Activated CD4-positive, alpha-beta T cell treated with anti-CD3 and anti-CD28 coated beads, Interleukin-2, amount 50 U/mL, for 24 hours (primary cell): Measurements from ENCODE around the gene ZP3.
"Not testable (repeated sequence)": the region's sequence is repeated elsewhere in the genome, so short reads cannot be mapped to it uniquely, and the experiment has no call there.

Source experiments
- DNase-seq, 2 donors: peaks; one replicate each; pipeline ENCODE4 v3.0.0-alpha.2; 2020; ENCODE audit warnings: low read depth in 1 of 2, low spot score in 1 of 2

Gene ZP3

DNA sequence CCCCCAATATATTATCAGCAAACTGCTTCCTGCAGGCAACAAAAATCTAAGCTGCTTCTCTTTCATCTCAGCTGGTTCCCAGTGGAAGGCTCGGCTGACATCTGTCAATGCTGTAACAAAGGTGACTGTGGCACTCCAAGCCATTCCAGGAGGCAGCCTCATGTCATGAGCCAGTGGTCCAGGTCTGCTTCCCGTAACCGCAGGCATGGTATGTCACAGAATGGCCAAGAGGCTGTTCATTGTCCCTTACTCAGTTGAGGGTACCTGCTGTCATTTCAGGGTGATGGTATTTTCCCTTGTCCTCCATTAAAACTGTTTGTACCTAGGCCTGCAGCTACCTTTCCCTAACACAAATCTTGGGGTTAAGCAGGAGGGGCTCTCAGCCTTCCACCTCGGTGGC, 15.7 kb downstream of the ZP3 start:
- not testable (repeated sequence) for DNase-seq

DNA sequence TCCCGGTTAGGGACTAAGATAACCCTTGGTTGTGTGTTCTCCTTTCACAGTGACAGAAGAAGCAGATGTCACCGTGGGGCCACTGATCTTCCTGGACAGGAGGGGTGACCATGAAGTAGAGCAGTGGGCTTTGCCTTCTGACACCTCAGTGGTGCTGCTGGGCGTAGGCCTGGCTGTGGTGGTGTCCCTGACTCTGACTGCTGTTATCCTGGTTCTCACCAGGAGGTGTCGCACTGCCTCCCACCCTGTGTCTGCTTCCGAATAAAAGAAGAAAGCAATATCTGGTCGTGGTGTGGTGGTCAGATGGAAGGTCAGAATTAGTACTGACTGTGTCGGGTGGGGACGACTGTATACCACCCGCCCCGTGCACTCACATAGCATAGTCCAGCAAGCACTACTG, 17.0 kb downstream of the ZP3 start:
- DNase-seq: not testable (repeated sequence)

- DNase-seq: not testable (repeated sequence)
Observed at GRCh38 chr7:76442664-76443446, 18.1 kb downstream of the ZP3 start.

DNA sequence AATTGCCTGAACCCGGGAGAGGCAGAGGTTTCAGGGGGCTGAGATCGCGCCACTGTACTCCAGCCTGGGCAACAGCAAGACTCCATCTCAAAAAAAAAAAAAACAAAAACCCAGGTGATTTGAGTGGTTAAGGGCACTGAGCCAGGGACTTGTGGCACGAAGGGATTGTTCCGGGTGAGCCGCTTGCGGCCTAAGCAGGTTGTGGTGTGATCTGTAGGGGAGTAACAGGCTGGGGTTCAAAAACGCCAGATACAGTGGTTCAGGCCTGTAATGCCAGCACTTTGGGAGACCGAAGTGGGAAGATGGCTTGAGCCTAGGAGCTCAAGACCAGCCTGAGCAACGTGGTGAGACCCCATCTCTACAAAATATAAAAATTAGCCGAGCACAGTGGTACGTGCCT, 19.1 kb downstream of the ZP3 start:
- DNase-seq: not testable (repeated sequence)

- not testable (repeated sequence) for DNase-seq
Observed at GRCh38 chr7:76445577-76446008, 20.8 kb downstream of the ZP3 start.

GRCh38 chr7:76457017-76457416, 32.3 kb downstream of the ZP3 start:
- not testable (repeated sequence) for DNase-seq

- not testable (repeated sequence) for DNase-seq
Observed at GRCh38 chr7:76458504-76458903, 33.8 kb downstream of the ZP3 start.

DNA sequence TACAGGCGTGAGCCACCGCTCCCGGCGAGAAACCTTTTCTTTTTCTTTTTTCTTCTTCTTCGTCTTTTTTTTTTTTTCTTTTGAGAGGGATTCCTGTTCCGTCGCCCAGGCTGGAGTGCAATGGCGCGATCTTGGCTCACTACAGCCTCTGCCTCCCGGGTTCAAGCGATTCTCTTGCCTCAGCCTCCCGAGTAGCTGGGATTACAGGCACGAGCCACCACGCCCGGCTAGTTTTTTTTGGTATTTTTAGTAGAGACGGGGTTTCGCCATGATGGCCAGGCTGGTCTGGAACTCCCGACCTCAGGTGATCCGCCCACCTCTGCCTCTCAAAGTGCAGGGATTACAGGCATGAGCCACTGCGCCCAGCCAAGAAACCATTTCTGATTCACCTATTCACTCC, 36.0 kb downstream of the ZP3 start:
- not testable (repeated sequence) for DNase-seq

DNA sequence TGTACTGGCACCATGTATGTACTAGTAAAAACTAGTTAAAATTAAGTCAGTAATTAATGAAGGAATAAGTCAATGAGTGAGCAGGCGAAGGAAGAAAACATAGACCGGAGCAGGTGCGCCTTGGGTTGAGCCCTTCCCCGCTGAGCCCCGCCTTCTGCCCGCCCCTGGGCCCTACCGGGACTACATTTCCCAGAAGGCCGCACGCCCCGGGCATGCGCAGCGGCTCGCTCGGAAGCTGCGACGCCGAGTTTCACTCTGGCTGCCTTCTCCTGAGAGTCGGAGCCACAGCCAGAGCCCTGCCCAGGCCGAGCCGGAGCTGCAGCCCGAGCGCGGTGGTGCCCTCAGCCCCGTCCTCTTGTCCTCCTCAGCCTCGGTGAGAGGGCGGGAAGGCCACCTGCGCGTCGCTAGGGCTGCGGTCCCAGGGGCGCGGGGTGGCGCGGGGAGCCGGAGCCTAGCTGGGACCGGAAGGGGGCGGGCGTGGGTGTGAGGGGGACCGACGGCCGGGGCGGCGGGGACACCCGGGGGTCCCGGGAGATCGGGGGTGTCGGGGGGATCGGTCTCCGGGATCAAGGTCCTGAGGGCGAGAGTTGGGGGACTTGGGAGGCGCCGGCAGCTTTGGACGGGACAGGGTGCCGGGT, 36.8 kb downstream of the ZP3 start, which contains the start of gene DTX2:
TSS of gene DTX2 (plus strand) at position 246 of the 638 bp plus-strand sequence. CDS start 18,801 bp downstream, outside the sequence.
- peak in 1 of 2 donors; percentile 55 for DNase-seq

GRCh38 chr7:76462271-76462882, 37.6 kb downstream of the ZP3 start:
- not testable (repeated sequence) for DNase-seq

DNA sequence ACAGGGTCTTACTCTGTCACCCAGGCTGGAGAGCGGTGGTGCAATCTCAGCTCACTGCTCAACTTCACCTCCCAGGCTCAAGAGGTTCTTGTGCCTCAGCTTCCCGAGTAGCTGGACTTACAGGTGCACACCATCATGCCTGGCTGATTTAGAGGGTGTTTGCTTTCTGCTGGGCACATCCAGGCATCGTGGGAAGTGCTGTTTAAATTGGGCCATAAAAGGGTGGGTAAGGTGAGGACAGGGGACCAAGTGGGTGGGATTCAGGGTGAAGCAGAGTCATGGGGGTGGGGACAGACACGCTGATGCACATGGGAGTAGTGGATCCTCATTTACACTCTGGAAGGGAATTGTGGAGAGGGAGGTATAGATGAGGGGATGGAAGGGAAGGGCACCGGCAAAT, 40.2 kb downstream of the ZP3 start:
- DNase-seq: not testable (repeated sequence)

- not testable (repeated sequence) for DNase-seq
Observed at GRCh38 chr7:76465950-76466349, 41.2 kb downstream of the ZP3 start.

GRCh38 chr7:76467743-76468404, 43.1 kb downstream of the ZP3 start:
- DNase-seq: not testable (repeated sequence)

GRCh38 chr7:76471556-76472221, 46.9 kb downstream of the ZP3 start:
- not testable (repeated sequence) for DNase-seq

- not testable (repeated sequence) for DNase-seq
Observed at GRCh38 chr7:76473097-76473496, 48.3 kb downstream of the ZP3 start.

DNA sequence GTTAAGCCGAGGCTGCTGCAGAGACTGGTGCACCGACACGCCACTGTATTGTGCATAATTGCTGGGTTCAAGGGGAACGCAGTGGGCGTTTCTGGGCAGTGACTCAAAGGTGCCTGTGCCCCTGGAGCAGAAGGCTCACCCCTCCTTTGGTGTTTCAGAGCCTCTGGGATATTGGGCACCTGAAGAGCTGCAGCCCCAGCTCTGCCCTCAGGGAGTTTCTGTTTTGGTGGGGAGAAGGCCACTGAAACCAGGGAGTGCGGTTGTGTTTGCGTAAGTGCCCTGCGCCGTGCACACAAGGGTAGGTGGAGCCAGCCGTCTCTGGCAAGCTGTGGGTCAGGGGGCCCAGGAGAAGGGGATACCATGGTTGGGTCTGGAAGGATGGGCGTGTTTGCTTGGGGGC, 51.5 kb downstream of the ZP3 start:
- not testable (repeated sequence) for DNase-seq

DNA sequence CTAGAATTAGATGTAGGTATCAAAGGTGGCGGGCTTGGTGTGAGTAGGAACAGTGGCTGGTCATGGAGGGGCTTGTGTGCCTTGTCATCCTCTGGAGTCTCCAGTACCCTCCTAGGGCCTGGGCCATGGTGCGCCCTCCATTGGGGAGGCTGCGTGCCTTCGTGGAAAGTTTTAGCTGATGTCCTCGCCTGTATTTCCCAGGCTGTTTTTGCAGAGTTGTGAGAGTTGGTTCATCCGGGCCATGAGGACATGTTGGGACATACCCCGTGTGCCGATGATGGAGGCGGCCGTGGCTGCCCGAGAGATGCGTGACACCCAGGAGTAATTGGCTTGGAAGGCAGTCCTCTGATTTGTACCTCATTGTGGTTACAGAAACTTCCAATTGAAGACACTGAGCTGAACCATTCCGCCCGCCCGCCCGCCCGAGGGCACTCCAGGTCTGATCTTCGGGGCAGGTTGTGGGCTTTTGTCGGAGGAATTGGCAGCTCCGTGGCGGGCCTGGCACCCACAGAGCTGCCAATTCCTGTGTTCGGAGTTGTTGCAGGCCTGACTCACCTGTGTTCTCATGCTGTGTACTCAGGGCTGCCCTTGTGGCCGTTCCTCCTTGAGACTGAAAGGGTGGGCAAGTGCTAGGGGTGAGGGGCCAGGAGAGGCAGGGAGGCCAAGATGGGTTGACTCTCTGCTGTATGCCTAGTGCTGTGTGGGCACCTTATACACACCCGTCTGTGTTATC, 52.2 kb downstream of the ZP3 start:
- DNase-seq: not testable (repeated sequence)

- not testable (repeated sequence) for DNase-seq
Observed at GRCh38 chr7:76479628-76480027, 54.9 kb downstream of the ZP3 start.

DNA sequence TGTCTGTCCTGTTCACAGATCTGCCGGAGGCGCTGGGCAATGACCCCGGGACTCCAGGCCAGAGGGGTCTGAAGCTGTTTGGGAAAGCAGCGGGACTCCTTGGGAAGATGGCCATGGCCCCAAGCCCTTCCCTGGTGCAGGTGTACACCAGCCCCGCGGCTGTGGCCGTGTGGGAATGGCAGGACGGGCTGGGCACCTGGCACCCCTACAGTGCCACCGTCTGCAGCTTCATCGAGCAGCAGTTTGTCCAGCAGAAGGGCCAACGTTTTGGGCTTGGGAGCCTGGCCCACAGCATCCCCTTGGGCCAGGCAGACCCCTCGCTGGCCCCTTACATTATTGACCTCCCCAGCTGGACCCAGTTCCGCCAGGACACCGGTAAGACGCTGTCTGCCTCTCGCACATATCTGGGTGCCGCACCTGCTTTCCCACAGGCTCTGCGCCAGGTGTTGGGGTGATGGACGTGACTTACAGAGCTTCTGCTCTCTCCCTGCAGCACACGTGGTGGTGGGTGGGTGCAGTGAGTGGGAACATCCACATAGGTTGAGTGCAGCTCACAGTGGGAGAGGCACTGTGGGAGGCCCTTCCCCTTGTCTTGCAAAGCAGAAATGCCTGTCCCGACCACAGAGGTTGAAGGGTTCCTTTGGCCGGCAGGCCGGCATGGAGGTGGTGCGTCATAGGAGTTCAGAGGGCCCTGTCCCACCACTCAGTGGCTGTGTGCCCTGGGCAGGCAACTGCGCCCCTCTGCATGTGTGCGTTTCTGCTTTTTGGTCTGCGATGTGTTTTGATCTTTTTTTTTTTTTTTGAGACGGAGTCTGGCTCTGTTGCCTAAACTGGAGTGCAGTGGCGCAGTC, 55.9 kb downstream of the ZP3 start:
- not testable (repeated sequence) for DNase-seq
